GM21723 (cell line): ENCODE measurements around the gene CMTM6.

Experiments
- ATAC-seq: cut with Tn5 transposase; IDR thresholded peaks from one replicate; pipeline ENCODE4 v1.9.1; 2021; ENCODE audit warnings: mild to moderate bottlenecking, moderate library complexity; ENCODE audit not compliant: unreplicated experiment

CMTM6 gene

GRCh38 chr3:32448686-32449474 is 53.8 kb downstream of the CMTM6 start:
- ATAC-seq, result no peak

DNA sequence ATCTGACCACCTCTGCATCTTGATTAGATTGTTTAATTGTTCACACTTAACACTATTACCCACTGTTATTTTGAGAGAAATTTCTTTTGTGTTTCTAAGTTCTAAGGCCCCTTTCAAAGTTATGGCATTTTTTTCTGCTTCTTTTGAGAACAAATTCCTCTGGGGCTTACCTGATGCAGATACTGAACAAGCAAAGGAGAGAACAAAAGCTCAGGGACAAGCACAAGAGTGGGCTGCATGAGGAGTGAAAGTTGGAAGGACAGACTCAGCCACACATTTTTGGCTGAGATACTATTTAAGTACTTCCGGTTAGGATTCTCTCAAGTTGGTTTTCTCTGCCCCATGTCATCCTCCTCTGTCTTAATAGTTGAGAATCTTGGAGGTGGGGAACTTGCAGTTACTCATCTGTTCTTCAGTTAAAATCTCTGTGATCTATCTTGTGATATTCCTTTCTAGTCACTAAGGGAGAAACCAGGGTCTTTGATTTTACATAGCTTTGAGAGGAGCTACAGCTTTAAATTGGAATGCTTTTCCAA is 54.7 kb downstream of the CMTM6 start:
- ATAC-seq, result no peak

DNA sequence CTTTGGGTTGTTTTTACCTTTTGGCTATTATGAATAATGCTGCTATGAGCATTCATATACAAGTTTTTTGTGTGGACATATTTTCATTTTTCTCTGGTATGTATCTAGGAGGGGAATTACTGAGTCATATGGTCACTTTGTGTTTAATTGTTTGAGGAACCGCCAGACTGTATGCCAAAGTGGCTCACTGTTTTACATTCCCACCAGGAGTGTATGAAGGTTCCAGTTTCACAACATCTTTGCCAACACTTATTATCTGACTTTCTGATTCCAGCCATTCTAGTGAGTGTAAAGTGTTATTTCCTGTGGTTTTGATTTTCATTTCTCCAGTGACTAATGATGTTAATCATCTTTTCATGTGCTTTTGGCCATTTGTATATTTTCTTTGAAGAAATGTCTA is 59.2 kb downstream of the CMTM6 start:
- no peak for ATAC-seq

- no peak for ATAC-seq
Measured at GRCh38 chr3:32442766-32443165, 59.9 kb downstream of the CMTM6 start.

DNA sequence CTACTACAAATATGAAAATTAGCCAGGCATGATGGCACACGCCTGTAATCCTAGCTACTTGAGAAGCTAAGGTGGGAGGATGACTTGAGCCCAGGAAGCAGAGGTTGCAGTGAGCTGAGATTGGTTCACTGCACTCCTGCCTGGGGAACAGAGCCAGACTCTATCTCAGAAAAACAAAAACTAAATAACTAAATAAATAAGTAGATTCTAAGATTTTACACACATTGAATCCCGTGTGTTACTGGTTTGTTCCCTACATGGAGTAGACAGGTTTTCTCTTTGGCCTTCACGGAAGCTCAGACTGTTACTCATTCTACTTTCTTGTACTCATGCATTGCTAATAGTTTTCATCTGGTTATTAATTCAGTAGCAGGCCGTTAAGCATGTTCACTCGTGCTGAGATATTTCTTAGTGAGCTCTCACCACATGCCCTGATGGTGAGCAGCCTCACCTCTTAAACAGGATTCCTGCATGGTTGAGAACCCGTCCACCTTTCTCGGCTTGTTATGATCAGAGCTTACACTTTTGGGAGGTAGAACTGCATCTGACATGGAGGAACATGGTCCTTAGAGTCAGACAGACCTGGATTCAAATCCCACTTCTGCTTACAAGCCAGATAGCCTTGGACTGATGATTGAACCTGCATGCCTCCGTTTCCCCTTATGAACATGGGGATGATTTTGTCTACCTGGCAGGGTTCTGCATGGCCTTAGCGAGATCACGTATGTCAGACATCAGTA is 61.9 kb downstream of the CMTM6 start:
- no peak for ATAC-seq

- ATAC-seq, result peak; percentile 11
Measured at GRCh38 chr3:32439421-32439820, 63.2 kb downstream of the CMTM6 start.

GRCh38 chr3:32438596-32439344 is 63.9 kb downstream of the CMTM6 start:
- ATAC-seq, result peak; percentile 89

- no peak for ATAC-seq
Measured at GRCh38 chr3:32437896-32438295, 64.8 kb downstream of the CMTM6 start.

GRCh38 chr3:32436816-32437189 is 65.8 kb downstream of the CMTM6 start:
- peak; percentile 37 for ATAC-seq

DNA sequence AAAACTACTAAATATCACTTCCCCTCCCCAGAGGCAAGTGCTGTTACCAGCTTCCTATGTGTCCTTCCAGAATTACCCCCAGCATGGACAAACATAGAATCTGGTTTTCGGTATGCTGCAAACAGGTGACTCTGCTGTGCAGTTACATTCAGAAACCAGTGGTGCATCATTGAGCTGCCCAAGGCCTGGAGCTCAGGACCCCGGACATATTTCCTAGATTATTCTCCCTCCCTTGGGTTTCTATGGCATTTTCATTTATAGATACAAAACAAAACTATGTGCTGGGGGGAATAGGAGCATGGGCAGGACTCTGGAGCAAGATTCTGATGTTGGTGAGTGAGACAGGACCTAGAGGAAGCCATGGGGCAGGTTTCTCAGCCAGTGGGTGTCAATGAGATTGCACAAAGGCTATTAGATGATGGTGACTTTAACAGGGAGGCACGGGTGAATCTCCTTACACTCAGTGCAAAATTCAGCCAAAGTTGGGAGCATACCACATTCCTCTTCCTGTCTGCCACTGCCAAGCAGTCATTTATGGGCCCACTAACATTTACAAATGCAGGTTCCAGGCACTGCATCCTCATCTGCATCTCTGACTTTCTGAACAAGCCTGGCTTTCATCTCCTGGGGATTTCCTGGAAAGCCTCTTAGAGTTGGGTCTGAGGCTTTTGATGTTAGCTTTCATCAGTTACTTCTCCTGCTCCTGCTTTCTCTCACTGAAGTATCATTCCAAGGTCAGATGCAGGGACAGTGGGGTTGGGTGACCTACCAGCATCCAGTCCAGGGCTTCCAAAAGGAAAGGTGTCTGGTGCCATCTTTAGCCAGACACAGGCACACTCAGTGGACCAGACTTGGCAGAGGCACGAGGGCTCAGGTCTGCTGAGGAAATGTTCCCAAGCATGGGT is 66.5 kb downstream of the CMTM6 start:
- no peak for ATAC-seq

DNA sequence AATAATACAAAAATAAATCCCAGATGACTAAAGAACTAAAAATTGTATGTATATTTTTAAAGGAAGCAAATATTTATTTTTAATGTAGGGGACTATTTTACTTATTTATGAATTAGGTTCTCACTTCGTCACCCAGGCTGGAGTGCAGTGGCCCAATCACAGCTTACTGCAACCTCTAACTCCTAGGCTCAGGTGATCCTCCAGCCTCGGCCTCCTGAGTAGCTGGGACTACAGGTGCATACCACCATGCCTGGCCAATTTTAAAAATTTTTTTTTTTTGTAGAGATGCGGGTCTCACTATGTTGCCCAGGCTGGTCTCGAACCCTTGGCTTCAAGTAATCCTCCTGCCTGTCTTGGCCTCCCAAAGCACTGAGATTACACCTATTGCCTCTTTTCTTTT is 68.4 kb downstream of the CMTM6 start:
- ATAC-seq, result no peak

GRCh38 chr3:32432711-32433530 is 69.7 kb downstream of the CMTM6 start:
- peak; percentile 46 for ATAC-seq

- ATAC-seq, result no peak
Measured at GRCh38 chr3:32432045-32432710, 70.5 kb downstream of the CMTM6 start.

DNA sequence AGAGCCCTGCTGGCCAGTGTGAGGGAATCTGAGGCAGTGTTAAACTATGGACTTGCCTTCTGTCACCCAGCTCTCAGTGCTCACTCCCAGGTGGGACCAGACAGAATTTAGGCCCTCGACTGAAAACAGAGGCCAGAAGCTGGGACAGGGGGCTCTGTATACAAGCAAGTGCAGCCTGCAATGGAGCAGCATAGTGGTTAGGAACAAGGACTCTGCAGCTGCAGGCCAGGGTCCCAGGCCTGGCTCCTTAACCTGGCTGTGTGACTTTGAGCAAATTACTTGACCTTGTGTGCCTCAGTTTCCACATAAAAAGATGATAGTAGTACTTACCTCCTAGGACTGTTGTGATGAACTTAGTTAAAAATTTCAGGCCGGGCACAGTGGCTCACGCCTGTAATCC is 71.2 kb downstream of the CMTM6 start:
- ATAC-seq, result no peak
